A204.1 (cell line): Measurements from ENCODE around the gene CNOT3.
"Not testable (repeated sequence)": the region's sequence is repeated elsewhere in the genome, so short reads cannot be mapped to it uniquely, and the experiment has no call there.

Experiments used
- FAIRE-seq: peaks from 2 replicates; lab custom pipeline; 2012; peaks lifted over from hg19 to GRCh38; lab: Jason Lieb, UNC

Gene CNOT3

GRCh38 chr19:54193011-54193410 lies 55.4 kb downstream of the CNOT3 start:
- FAIRE-seq, result no peak

- FAIRE-seq, result not testable (repeated sequence)
These were observed 56.9 kb downstream of the CNOT3 start for GRCh38 chr19:54194463-54194862.

GRCh38 chr19:54196536-54196935 lies 59.0 kb downstream of the CNOT3 start:
- FAIRE-seq, result no peak

GRCh38 chr19:54197121-54197520 lies 59.6 kb downstream of the CNOT3 start:
- no peak for FAIRE-seq

- no peak for FAIRE-seq
These were observed 61.8 kb downstream of the CNOT3 start for GRCh38 chr19:54199401-54199800.

GRCh38 chr19:54201172-54201701 lies 63.7 kb downstream of the CNOT3 start:
- no peak for FAIRE-seq

GRCh38 chr19:54201980-54202379 lies 64.4 kb downstream of the CNOT3 start:
- FAIRE-seq, result no peak

GRCh38 chr19:54203151-54203611 lies 65.6 kb downstream of the CNOT3 start:
- no peak for FAIRE-seq

- FAIRE-seq, result no peak
These were observed 67.4 kb downstream of the CNOT3 start for GRCh38 chr19:54204767-54205468.
